Activated CD8-positive, alpha-beta memory T cell treated with anti-CD3 and anti-CD28 coated beads, Interleukin-2, amount 50 U/mL, for 24 hours (primary cell): ENCODE data around the gene L3MBTL4.

Experiments
- DNase-seq: peaks from one replicate; pipeline ENCODE4 v3.0.0-alpha.2; 2020; ENCODE audit errors: extremely low read depth

The L3MBTL4 gene

DNA sequence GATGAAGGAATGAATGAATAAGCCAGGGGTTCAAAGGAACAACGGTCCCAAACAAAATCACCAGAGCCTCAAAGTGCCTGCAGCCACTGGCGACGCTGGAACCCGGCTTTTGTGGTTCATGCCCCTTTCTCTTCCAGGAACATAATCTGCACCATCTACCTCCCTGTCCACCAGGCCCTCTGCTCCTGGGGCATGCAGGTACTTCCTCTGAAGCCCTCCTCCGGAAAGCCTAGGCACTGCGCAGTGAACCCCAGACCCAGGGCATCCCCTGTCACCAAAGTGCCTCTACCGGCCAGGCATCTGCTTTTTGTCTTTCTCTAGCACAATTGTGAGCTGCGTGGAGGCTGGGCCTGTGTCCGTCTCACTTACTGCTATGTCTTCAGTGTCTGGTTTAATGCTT, 420.8 kb downstream of the L3MBTL4 start:
- no peak for DNase-seq

- no peak for DNase-seq
Observed at GRCh38 chr18:5992381-5992780, 422.3 kb downstream of the L3MBTL4 start.

- DNase-seq = no peak
Observed at GRCh38 chr18:5987249-5987648, 427.5 kb downstream of the L3MBTL4 start.

GRCh38 chr18:5986257-5986931, 428.3 kb downstream of the L3MBTL4 start:
- DNase-seq = no peak

DNA sequence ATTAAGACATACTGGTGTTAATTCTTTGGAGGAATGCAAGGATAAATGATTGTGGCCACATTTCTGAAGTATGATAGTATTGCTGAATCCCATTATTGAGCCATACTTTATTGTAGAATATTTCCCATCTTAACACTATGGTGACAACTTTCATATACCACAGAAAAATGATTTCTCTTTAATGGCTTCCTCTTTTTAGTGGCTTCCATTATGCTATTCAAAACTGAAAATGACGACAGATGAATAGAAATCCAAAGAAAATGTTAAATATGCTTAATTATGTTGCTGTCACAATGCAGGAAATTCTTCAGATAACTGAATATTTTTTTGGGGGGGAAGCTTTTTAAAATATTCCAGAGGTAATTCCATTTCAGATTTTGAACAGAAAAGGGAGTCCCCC, 430.5 kb downstream of the L3MBTL4 start:
- no peak for DNase-seq

DNA sequence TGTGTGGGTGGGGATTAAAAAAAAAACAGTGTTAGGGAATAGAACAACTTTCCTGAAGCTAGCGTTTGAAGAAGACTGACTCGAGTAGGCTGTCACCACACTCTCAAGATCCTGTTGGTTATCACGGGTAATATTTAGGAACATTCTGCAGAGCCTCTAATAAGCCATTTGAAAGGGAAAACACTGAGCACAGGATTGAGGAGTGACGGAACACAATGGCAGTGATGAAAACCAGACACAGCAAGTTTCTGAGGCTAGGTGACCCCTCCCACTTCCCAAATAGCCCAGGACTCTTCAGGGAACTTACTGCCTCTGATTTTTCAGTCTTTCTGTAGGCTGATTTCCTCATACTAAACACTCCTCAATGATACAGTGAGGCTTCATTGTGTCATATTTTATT, 431.2 kb downstream of the L3MBTL4 start:
- DNase-seq = no peak

DNA sequence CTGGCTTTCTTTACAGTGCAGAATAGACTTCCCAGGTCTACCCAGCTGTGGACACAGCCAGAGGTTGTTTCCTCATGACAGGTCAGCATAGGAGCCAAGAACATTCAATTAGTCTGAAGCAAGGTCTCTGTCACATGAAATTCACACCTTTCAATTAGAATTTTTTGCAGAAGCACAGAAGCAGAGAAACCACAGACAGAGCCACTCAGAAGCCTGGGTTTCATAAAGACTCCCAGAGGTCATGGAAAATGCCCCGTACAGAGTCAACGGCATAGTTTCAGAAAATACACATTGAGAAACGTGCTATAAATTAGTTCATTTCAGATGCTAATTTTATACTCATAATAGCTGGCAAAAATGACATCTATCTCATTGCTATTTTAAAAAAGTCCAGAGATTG, 432.4 kb downstream of the L3MBTL4 start:
- no peak for DNase-seq

DNA sequence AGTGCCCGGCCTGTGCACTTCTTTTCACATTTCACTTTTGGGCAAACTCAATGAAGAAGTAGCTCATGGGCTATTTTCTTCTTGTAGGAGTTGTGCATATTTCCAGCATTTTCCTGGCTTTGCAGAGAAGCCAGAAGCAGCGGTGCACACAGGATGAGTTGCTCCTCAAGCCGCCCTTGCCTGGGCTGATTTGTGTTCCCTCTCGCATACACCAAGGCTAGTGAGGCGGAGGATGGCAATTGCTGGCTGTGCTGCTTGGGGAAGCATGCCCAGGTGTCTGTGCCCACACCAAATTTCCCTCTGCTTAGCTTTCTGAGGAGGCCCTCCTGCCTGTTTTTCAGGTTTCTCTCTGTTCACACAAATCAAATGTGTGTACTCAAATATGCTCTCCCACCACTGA, 434.0 kb downstream of the L3MBTL4 start:
- DNase-seq = no peak

- DNase-seq = no peak
Observed at GRCh38 chr18:5979971-5980457, 434.7 kb downstream of the L3MBTL4 start.

GRCh38 chr18:5979176-5979888, 435.4 kb downstream of the L3MBTL4 start:
- DNase-seq = no peak

GRCh38 chr18:5977022-5977421, 437.7 kb downstream of the L3MBTL4 start:
- no peak for DNase-seq

DNA sequence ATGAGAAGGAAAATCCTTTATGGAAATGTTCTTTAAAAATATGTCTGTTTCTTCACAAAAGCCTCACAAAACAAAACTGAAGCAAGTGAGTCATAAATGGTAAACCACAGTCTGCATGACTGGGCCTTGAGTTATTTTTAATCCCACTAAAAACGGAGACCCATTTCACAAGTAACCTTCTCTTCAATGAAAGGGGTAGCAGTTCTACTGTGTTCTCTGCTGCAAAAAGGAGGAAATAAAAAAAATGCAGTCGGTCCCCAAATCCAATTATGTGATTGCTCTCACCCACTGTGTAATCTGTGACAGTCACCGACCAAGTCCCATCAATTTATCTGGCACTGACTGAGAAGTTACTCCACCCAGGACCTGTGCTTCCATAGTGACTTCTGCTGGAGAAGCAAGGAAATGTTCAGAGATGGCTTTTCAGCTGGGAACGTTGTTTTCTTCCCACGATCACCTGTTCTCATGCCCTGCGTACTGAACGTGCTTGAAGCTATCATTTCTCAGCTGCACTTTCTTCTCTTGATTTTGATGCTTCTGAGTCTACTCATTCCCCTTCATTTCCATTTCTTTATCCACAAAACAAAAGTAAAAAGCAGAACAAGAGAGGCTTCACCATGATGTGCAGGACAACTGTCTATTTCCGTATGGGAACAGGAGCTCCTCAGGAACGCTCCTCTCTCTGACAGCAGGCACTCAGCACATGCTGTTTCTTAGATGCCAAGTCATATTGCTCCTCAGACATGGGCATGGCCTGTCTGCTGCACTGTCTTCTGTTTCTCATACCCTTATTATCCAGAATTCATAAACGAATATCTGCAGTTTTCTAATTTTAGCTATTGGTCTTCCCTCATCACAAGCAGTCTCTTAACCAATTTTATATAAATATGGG, 439.4 kb downstream of the L3MBTL4 start:
- no peak for DNase-seq

DNA sequence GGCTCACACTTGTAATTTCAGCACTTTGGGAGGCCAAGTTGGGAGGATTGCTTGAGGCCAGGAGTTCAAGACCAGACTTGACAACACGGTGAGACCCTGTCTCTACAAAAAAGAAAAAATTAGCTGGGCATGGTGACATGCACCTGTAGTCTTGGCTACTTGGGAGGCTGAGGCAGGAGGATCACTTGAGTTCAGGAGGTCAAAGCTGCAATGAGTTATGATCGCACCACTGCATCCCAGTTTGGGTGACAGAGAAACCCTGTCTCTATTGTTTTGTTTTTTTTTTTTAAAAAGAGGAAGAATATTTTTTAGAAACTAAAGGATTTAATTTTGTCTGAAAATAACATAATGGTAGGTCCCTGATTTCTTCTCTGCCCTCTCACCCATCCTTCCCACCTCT, 440.0 kb downstream of the L3MBTL4 start:
- DNase-seq = no peak

GRCh38 chr18:5973099-5973498, 441.6 kb downstream of the L3MBTL4 start:
- no peak for DNase-seq

GRCh38 chr18:5972298-5972697, 442.4 kb downstream of the L3MBTL4 start:
- DNase-seq = no peak

DNA sequence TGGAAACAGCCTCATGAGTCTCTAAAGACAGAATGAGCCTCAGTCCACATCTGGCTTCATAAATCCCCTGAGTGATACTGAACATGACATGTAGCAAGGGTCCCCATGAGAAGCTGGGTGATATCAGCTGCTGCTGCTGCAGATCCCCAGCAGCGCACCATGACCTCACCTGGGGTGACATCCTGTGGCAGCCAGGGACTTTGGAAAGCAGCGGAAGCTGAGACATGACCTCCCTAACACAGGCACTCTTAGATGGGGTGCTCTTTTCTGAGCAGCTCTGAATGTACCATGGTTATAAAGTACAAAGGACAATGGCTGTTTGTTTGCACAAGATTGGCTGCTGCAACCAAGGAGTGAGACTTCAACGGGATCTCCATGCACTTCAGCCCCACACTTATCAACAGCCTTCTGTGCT, 444.7 kb downstream of the L3MBTL4 start:
- no peak for DNase-seq

DNA sequence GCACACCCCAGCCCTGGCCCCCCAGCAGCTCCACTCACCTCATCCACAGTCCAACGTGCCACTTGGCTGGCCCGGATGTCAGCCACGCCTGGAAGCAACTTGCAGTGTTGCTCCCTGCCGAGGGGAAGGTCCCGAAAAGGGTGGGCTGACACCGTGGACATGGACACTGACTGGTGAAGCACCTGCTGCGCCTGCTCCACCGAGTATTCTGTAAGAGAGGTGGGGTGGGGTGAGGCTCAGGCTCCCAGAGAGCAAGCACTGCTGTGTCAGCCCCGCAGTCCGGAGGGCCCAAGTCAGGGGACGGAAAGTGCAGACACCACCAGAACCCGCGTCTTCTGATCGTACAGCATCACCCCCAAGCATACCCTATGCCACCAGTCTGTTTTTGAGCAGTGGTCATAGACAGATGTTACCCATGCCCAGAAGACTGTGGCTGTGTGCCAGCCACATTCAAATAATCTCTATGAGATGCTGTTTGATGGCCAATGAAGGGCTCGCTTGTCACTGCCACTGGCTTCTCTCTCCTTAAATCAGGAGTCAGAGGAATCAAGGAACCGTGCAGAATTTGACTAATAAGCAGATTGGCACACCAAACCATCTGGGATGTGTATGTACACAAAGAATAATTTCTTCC, 445.2 kb downstream of the L3MBTL4 start:
- DNase-seq = no peak

- no peak for DNase-seq
Observed at GRCh38 chr18:5967666-5968065, 447.0 kb downstream of the L3MBTL4 start.

GRCh38 chr18:5967007-5967406, 447.7 kb downstream of the L3MBTL4 start:
- no peak for DNase-seq

DNA sequence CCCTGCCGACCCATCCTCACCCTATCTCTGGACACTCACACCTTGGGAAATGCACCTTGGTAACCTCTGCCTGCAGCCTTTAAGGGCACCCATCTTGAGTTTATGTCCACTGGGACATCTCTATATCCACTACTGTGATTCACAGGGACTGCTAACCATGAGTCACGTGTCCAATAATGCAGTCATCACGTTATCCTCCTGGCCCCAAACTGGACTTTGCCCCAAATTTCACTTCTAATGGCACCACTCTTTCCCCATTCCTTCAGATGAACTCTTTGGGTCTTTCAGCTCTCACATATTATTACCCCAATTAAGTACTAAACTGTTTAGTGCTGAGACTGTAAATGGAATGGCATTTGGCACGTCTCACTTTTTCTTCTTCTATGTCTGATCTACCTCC, 448.2 kb downstream of the L3MBTL4 start:
- DNase-seq = no peak

DNA sequence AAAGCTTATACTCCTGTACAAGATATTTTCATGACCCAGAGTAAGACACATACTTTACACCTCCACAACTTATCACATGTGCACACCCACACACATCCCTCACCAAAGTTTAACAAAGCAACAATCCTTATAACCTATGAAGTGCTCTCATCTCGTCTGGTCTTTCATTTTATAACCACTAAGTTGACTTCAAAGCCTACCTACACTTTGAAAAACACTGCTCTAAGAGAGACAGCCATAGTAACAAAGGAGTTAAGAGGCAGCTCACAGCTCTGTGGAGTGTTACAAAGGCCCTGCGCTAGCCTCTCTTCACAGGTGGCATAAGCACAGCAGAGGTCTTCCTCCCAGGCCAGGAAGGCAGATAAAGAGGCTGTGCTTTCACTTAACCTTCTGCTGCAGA, 449.7 kb downstream of the L3MBTL4 start:
- DNase-seq = no peak

DNA sequence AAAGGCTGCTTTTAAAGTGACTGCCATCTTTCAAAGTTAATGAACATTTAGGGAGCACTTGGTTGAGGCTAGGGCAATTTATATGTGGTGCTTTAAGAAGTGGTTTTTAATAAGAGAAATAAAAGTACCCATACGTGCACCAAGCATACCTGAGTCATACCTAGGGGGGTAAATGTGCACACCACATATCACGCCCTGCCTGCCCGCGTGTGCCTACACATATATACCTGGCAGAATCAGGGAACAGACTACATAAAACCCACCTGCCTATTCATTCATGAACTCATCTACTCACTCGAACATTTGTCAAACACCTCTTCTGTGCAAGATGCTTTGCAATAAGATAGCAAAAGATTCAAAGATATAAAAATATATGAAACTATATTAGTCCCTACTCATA, 450.1 kb downstream of the L3MBTL4 start:
- DNase-seq = no peak
